ENCODE data around the gene WNK2.

WNK2 gene

DNA sequence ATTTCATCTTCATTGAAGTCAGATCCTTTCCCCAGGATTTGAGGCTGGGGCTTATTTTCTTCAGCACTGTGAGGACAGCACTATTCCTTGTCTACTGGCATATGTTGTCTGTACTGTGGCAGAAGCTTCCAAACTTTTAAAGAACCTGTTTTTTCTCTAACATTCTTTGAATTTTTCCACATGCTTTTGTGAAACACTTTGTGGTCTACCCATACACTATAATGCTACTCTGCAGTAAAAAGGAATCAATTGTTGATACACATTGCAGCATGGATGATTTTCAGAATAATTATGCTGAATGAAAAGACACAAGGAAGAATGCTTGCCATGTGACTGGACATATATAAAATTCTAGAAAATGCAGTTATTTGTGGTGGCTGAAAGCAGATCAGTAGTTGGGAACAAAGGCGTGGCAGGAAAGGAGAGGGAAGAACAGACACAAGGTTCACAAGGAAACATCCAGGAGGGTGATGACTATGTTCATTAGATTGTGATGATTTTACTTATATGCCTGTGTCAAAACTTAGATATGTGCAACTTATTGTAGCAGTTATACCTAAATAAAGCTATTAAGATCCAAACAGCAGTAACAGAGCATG lies 96.8 kb downstream of the WNK2 start:
- no peak for DNase-seq

DNA sequence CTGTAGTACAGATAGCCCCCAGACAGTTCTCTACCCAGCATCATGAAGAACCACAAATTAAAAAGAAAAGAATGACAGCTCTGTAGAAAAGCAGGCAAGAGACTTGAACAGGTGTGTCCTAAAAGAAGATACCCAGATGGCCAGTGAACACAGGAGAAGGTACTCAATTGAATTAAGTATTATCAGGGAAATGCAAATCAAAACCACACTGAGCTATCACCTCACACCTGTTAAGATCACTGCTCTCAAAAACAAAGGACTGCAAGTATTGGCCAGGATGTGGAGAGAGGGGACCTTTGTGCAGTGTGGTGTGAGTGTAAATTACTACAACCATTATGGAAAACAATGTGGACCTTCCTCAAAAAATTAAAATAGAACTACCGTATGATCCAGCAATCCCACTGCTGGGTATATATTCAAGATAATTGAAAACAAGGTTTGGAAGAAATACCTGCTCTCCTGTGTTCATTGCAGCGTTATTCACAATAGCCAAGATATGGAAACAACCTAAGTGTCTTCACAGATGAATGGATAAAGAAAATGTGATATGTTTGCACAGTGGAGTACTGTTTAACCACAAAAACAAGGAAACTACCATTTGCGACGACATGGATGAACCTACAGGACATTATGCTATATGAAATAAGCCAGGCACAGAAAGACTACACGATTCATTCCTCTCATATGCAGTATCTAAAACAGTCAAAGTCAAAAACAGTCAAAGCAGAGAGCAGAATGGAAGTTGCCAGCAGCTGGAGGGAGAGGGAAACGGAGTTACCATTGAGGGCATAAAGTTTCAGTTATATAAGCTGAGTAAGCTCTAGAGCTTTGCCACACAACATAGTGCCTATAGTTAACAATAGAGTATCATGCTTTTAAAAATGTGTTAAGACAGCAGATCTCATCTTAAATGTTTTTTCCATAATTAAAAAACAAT lies 102.6 kb downstream of the WNK2 start:
- DNase-seq: no peak

DNA sequence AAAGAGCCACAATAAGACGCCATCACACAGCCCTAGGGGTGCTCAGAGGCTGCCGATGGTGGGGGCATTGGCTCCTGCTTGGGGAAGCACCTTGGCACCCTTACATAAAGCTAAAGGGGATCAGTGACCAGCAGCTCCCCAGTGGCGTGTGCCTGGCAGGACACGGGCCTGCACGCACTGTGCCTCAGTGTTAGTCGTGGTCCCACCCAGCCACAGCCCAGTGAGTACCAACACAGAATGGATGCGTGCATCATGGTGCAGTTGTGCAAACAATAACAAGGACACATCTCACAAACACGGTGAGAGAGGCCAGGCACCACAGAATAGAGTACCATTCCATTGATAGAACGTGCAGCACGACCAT lies 103.2 kb downstream of the WNK2 start:
- DNase-seq: no peak

DNA sequence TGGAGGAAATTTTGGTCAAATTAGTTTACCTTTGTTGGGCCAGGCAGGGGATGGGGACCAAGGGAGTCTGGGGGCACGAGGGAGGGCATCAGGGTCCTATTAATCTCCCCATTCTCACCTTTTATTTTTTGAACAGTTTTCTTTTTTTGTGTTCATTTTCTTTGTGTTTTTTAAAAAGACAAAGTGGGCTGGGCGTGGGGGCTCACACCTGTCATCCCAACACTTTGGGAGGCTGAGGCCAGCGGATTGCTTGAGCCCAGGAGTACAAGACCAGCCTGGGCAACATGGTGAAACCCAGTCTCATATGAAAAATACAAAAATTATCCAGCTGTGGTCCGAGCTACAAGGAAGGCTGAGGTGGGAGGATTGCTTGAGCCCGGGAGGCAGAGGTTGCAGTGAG lies 103.7 kb downstream of the WNK2 start:
- no peak for DNase-seq

DNA sequence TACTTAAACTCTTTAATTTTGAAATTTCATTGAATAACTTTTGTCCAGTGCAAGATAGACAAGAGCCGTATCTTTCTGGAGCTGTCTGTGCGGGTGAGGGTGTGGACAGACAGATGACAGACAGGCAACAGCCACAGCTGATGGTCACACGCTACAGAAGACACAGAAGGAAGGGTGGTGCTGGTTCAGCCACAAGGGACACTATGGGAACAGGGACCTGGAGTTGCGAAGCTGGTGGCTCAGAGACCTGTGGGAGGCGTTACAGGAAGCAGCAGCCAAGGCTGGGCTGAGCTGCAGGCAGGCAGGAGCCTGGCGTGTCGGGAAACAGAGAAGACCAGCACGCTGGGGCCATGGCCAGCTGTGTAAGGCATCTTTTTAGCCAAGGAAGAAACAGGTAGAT lies 104.4 kb downstream of the WNK2 start:
- DNase-seq: no peak

DNA sequence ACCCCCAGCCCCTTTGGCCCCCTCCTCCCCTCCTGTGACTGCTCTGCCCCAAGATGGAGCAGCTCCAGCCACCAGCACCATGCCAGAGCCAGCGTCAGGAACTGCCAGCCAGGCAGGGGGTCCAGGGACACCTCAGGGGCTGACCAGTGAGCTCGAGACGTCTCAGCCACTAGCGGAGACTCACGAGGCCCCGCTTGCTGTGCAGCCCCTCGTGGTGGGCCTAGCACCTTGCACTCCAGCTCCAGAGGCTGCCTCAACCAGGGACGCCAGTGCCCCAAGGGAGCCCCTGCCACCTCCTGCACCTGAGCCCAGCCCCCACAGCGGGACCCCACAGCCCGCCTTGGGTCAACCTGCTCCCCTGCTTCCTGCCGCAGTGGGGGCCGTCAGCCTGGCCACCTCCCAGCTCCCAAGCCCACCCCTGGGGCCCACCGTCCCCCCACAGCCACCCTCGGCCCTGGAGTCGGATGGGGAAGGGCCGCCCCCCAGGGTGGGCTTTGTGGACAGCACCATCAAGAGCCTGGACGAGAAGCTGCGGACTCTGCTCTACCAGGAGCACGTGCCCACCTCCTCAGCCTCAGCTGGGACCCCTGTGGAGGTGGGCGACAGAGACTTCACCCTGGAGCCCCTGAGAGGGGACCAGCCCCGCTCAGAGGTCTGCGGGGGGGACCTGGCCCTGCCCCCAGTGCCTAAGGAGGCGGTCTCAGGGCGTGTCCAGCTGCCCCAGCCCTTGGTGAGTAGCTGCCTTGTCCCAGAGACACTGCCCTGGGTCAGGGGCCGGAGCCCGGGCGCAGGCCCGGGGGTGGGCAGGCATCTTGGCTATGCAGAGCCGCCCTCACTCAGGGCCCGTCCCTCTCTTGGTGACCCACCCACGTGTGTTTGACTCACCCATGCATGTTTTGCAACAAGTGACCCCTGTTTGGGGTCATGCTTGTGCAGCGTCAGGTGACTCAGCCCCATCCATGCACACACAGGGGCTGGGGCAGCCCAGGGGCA lies 105.2 kb downstream of the WNK2 start:
- DNase-seq: no peak

DNA sequence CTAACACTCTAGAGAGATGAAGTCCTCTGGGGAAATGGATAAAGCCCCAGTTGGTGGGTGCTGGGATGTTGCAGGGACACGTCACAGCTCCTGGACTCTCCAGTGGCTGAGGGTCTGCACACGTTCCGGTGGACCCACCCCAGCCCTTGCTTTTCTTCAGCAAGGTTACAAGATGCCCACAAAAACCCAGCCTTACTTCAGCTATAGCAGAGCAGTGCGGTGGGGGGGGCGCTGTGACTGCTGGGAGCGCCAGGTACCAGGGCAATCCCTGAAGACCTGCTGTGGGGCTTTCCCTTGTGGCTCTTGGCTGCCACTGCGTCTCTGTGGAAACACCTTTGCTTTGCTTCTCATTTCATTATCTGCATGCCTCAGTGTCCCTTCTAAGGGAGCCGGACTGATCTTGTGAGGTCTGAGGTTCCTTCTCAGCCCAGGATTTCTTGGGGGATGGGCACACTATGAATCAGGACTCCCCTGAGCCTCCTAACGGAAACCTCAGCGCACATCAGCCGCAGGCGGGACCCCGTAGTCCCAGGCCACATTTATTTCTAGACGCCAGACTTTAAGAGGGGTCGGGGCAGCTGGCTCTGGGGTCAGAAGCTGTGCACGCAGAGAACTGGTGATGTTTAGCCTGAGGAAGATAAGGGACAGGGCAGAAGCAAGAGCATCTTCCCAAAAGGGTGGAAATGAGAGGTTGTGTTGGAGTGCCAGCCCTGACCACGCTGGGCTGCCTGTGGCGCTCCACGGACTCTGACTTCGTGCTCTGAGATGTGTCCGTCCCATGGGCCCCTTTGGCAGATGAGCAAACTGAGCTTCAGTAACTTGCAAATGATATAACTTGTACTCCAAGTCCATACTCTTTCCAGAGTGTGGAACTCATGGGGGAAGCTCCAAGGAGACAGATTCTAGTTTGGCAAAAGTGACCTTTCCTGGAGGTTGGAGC lies 106.8 kb downstream of the WNK2 start:
- no peak for DNase-seq

DNA sequence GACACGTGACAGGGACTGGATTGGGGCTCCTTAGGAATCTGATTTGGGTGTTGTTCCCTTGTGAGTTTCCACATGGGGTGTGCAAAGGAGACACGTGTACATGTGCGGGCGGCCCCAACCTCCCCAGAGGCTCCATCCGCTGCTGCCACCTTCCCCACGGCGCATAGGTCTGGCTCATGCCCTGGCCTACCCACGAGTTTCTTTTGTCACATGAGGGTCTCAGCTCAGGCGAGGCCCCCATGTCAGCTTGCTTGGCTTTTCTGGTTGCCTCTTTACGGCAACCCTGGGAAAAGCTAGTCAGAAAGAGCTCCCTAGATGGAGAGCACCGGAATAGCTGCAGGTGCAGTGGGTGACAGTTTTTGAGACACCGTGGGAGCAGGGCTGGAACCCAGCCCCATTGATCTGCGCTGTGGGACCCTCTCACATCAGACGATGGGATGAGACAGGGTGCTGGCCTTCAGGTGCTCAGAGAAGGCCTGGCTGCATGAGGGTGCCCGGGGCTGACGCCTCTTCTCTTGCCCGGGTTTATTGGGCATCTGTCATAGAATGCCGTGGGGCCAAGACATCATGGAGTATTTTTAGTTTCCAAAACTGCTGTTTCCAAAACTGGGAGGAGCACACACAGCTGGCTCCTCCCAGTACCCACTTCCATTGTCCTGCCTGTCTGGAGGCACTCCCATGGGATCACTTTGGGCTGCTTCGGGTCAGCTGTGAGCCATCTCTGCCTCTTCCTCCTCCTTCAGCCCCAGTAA lies 107.8 kb downstream of the WNK2 start:
- DNase-seq: no peak

DNA sequence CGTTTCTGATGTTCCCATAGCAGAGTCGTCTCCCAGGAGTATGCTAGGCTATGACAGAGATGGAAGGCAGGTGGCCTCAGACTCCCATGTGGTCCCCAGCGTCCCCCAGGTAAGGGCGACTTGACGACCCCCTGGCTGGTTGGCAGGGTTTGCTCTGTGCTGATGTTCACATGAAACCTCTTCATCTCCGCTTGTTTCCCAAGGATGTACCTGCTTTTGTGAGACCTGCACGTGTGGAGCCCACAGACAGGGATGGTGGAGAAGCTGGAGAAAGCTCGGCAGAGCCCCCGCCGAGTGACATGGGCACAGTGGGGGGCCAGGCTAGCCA lies 108.3 kb downstream of the WNK2 start:
- no peak for DNase-seq

DNA sequence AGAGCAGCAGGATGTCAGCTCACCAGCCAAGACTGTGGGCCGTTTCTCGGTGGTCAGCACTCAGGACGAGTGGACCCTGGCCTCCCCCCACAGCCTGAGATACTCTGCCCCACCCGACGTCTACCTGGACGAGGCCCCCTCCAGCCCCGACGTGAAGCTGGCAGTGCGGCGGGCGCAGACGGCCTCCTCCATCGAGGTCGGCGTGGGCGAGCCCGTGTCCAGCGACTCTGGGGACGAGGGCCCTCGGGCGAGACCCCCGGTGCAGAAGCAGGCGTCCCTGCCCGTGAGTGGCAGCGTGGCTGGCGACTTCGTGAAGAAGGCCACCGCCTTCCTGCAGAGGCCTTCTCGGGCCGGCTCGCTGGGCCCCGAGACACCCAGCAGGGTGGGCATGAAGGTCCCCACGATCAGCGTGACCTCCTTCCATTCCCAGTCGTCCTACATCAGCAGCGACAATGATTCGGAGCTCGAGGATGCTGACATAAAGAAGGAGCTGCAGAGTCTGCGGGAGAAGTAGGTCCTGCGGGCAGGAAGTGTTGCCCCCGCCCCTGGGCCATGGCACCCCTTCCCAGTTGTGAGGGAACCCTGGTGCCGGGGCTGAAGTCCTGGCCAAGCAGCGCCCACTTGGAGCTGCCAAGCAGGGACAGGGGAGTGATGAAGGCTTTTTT lies 108.9 kb downstream of the WNK2 start:
- no peak for DNase-seq

DNA sequence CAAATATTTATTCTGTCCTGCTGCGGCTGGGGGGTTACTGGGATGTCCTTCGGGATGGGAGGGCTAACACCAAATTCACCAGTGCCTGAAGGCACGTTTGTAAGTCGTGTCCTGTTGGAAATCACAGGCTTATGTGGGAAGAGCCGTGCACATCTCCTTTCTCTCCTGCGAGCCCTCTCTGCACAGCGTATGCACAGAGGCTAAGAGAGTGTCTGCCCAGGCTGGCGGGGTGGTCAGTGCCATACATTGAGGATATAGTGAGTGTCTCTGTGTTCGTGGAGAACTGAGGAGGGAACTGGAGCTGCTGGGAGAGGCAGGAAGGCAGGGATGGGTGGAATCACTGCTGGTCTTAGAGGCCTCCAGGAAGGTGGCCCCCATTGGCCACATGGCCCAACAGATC lies 110.1 kb downstream of the WNK2 start:
- DNase-seq: no peak

DNA sequence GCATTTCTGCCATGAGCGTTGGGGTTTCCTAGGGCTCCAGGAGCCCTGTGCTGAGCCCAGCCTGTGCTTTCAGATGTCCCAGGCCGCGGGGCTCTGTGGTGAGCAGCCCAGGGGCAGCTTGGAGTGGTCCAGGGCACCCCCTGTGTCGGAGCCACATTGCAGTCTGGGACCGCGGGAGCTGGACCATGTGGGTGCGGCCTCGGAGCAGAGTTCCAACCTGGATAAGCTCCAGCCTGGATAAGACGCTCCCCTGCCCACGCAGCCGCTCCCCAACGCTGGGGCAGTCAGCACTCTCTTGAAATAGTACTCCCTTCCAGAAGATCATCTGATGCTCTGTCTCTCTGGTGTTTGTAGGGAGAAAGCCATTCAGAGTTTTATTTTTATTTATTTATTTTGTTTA lies 111.1 kb downstream of the WNK2 start:
- no peak for DNase-seq

DNA sequence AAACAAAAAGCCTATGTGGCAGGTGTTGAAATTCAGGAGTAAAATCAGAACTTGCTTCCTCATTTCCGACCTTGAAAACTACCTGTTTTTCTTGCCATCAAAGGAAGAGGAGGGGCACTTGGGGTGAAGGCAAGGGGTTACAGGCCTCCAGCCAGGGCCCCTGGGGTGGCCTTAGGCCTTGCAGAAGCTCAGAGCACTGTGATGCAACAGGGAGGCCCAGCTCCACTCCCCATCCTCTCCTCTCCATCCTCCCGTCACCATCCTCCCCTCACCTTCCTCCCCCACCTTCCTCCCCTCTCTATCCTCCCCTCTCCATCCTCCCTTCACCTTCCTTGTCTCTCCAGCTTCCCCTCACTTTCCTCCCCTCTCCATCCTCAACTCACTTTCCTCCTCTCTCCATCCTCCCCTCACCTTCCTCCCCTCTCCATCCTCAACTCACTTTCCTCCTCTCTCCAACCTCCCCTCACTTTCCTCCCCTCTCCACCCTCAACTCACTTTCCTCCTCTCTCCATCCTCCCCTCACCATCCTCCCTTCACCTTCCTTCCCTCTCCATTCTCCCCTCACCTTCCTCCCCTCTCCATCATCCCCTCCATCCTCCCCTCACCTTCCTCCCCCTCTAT lies 111.6 kb downstream of the WNK2 start:
- no peak for DNase-seq

DNA sequence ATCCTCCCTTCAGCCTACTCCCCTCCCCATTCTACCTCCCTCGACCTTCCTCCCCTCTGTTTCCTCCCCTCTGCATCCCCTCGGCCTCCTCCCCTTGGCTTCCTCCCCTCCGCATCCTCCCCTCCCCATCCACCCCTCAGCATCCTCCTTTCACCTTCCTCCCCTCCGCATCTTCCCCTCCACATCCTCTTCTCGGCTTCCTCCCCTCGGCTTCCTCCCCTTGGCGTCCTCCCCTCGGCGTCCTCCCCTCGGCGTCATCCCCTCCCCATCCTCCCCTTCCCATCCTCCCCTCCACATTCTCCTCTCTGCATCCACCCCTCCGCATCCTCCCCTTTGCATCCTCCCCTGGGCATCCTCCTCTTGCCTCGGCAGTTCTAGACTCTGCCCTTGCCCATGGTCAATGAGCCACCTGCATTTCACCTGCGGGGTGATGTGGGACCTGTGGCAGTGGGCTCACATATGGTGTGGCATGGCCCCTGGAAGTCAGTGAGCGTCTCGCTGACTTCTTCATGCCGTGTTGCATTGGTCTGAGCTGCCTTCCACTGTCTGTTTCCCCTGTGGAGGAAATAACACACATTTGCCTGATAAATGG lies 113.0 kb downstream of the WNK2 start:
- DNase-seq: no peak

DNA sequence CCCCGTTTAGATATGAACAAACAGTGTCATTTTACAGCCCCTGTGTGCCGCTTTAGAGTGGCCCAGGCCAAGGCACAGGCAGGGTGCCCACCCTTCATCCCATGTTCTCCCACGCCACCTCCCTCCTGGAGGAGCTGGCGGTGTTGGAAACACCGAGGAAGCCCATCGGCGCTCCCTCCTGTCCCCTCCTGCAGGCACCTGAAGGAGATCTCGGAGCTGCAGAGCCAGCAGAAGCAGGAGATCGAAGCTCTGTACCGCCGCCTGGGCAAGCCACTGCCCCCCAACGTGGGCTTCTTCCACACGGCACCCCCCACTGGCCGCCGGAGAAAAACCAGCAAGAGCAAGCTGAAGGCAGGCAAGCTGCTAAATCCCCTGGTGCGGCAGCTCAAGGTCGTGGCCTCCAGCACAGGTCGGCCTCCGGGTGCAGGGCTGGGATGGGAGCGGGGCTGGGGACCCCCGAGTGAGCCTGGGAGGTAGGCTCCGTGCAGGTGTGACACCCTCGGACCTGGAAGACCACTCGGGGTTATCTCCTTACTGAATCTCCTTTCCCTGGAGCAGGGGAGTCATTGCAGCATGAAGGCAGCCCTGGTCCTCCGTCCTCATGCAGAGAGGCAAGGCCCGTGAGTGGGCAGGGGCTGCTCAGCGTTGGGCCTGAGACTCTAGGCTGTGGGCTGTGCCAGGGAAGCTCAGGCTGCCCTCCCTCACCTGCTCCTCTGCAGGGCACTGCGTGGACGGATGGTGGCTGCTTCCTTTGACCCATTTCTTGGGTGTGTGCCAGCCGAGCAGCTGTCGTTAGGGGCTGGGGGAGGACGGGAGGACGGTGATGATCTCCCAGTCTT lies 113.9 kb downstream of the WNK2 start:
- DNase-seq: no peak

DNA sequence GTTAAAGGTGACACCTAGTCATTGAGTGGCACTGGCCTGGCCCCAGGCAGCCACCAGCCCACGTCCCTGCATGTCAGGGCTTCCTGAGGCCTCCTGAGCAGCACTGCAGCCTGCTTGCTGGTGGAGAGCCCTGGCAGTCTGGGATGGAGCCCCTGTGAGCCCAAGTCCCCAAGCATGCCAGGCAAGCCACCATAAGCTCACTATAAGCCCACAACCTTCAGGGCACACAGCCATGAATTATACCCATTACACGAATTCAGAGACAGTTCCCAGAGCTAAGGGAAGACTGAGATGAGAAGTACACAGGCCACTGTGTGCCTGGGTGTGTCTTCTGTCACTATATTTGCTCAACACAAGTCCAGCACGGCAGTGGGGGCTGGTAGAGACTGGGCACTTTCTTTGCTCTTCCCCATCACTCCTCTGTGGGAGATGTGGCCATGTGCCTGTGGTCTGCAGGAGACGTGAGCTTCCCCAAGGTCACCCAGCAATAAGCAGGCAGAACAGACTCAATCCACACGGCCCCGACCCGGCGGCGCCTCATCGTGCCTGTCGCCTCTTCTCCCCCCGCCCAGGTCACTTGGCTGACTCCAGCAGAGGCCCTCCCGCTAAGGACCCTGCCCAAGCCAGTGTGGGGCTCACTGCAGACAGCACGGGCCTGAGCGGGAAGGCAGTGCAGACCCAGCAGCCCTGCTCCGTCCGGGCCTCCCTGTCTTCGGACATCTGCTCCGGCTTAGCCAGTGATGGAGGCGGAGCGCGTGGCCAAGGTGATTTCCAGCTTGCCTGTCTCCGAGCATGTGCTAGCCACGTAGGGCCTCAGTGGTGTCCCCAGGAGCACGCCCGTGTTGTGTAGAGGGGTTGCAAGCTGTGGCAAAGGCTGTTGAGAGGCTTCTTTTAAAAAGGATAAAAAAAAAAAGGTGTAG lies 114.8 kb downstream of the WNK2 start:
- no peak for DNase-seq

DNA sequence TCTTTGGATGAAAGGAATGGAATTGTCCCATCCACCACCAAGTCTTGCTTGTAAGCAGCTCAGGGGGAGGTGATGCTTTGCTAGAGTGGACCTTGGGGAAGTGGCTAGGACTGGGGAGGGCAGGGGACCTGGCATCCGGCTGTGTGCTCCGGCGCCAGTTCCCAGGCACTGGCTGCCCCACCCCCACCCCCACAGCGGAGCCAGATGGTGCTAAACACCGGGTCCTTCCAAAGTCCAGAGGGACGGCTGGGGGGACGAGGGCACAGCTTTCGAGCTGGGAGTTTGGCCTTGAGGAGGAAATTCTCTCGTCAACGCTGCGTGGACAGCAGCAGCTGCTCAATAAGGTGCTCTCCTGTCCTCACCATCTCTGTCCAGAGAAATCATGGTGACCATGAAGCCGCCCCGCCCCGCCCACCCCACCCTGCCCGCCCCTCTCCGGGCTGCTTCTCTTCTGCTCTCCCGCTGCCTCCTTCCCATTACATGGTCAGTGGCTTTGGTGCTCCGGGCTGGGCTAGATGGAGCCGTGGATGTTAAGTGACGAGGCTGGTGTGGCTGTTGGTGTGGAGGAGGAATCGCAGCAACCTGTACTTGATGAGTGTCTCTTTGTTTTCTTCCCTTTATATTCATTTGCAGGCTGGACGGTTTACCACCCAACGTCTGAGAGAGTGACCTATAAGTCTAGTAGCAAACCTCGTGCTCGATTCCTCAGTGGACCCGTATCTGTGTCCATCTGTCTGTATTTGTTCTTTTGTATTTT lies 115.7 kb downstream of the WNK2 start:
- no peak for DNase-seq

All from GOT3 (cell line).